Measurements from ENCODE around the gene MAP4K1.

Gene MAP4K1

GRCh38 chr19:38617764-38618589 lies at the start of gene MAP4K1:
Gene MAP4K1, minus strand, starts transcription at chr19:38617953. Its CDS starts 58 bp downstream, at chr19:38617895.
- peak; percentile 78 for DNase-seq (ENCODE audit: low spot score)

GRCh38 chr19:38666663-38667511 lies 49.1 kb upstream of the MAP4K1 start:
- DNase-seq (ENCODE audit: low spot score) = peak; percentile 55

GRCh38 chr19:38665950-38666662 lies 48.4 kb upstream of the MAP4K1 start:
- no peak for DNase-seq (ENCODE audit: low spot score)

- no peak for DNase-seq (ENCODE audit: low spot score)
Observed at GRCh38 chr19:38665219-38665931, 47.6 kb upstream of the MAP4K1 start.

- no peak for DNase-seq (ENCODE audit: low spot score)
Observed at GRCh38 chr19:38664503-38665211, 46.9 kb upstream of the MAP4K1 start.

- no peak for DNase-seq (ENCODE audit: low spot score)
Observed at GRCh38 chr19:38663957-38664502, 46.3 kb upstream of the MAP4K1 start.

- DNase-seq (ENCODE audit: low spot score) = no peak
Observed at GRCh38 chr19:38663156-38663651, 45.5 kb upstream of the MAP4K1 start.

- no peak for DNase-seq (ENCODE audit: low spot score)
Observed at GRCh38 chr19:38662537-38663155, 44.9 kb upstream of the MAP4K1 start.

- DNase-seq (ENCODE audit: low spot score) = no peak
Observed at GRCh38 chr19:38661996-38662395, 44.2 kb upstream of the MAP4K1 start.

- no peak for DNase-seq (ENCODE audit: low spot score)
Observed at GRCh38 chr19:38661136-38661535, 43.4 kb upstream of the MAP4K1 start.

GRCh38 chr19:38660724-38661123 lies 43.0 kb upstream of the MAP4K1 start:
- DNase-seq (ENCODE audit: low spot score) = no peak

GRCh38 chr19:38658462-38659306 lies 40.9 kb upstream of the MAP4K1 start:
- DNase-seq (ENCODE audit: low spot score) = no peak

- DNase-seq (ENCODE audit: low spot score) = no peak
Observed at GRCh38 chr19:38657633-38658222, 40.0 kb upstream of the MAP4K1 start.

- peak; percentile 65 for DNase-seq (ENCODE audit: low spot score)
Observed at GRCh38 chr19:38656171-38656981, 38.6 kb upstream of the MAP4K1 start.

- DNase-seq (ENCODE audit: low spot score) = no peak
Observed at GRCh38 chr19:38655148-38655824, 37.5 kb upstream of the MAP4K1 start.

- no peak for DNase-seq (ENCODE audit: low spot score)
Observed at GRCh38 chr19:38654628-38655055, 36.9 kb upstream of the MAP4K1 start.

GRCh38 chr19:38653028-38653571 lies 35.3 kb upstream of the MAP4K1 start:
- no peak for DNase-seq (ENCODE audit: low spot score)
